Body of pancreas (tissue), 4 donors: ENCODE data around the gene NKD1. TPM values are rescaled to one million over a fixed set of nuclear protein-coding genes. Genes with fewer than 3 reads are reported as not detected.
A peak's percentile ranks its signal among the peaks of the same experiment; 100 is the strongest.

Source experiments
- ATAC-seq: fragments of 150-250 bp; one replicate; pipeline ENCODE4 v1.9.1; 2016
- DNase-seq, 4 donors: peaks; one replicate each; pipeline ENCODE4 v3.0.0-alpha.2; 2019
- H3K27ac ChIP-seq, 4 donors: fragments of 200-600 bp; sonication (generic); 1 replicate in 3 of 4; 2 replicates in 1 of 4; pipeline versions ENCODE4 v1.5.1 to v1.6.1; 2016 to 2019; ENCODE audit warnings: mild to moderate bottlenecking in 1 of 4, mixed read lengths in 1 of 4, moderate library complexity in 1 of 4
- H3K27me3 ChIP-seq, 2 donors: fragments of 200-600 bp; sonication (generic); one replicate each; pipeline ENCODE4 v1.6.0; 2016; ENCODE audit warnings: mild to moderate bottlenecking in 1 of 2
- H3K36me3 ChIP-seq, 2 donors: fragments of 200-600 bp; sonication (generic); replicated peaks in 1 of 2; 2 replicates each; pipeline ENCODE4 v1.5.1; 2016; ENCODE audit warnings: low read depth in 2 of 2; ENCODE audit not compliant: insufficient read depth in 1 of 2
- H3K4me1 ChIP-seq: fragments of 200-600 bp; sonication (generic); one replicate; pipeline ENCODE4 v1.6.0; 2016
- H3K4me3 ChIP-seq, 2 donors: fragments of 200-600 bp; sonication (generic); 1 replicate in 1 of 2; 2 replicates in 1 of 2; pipeline ENCODE4 v1.5.1; 2016 to 2019
- H3K9me3 ChIP-seq, 3 donors: fragments of 200-600 bp; sonication (generic); 1 replicate in 2 of 3; 2 replicates in 1 of 3; pipeline ENCODE4 v1.5.1; 2016
- POLR2A ChIP-seq, 3 donors: fragments of 450-650 bp; IDR thresholded peaks; one replicate each; pipeline ENCODE4 v1.6.1; 2016; ENCODE audit warnings: antibody characterized with exemption in 3 of 3, mild to moderate bottlenecking in 2 of 3
- WGBS, 2 donors: methylation state at CpG; one replicate each; pipeline ENCODE4 v1.1.5; 2017; 5-methylcytosine and 5-hydroxymethylcytosine counted together
- intact Hi-C: fragments of 100-400 bp; cut with DNase I; formaldehyde crosslinking; loops from one replicate; pipeline ENCODE4 v1.15.1; 2023
- total RNA-seq, 2 donors: library from RNA; depleted of rRNA; stranded (reverse); fragments of >200 nt; gene quantifications; one replicate each; pipeline ENCODE4 v1.1.0, GENCODE V29; 2016
- TF ChIP-seq, protein P1 (sequence below), 7 experiments: fragments of 450-650 bp in 4 of 7; fragments of 200-600 bp in 3 of 7; sonication (generic) in 3 of 7; IDR thresholded peaks; one replicate each; pipeline ENCODE4 v1.5.1; 2016 to 2019; ENCODE audit warnings: antibody characterized with exemption in 7 of 7

The NKD1 gene
- total RNA-seq, 2 donors from 2014 or later: 2.0 to 4.9 TPM

- no peaks in the 10 kb centered on the region for H3K36me3 ChIP-seq
- H3K27me3 ChIP-seq: no peaks in the 10 kb centered on the region
- DNase-seq (no peak), ATAC-seq (no peak)
- no peak overlapping the region for H3K4me3 ChIP-seq
- H3K27ac ChIP-seq: peak overlapping the region in 1 of 4 donors; percentile 3
- intact Hi-C loops: no loop called here
- H3K9me3 ChIP-seq: no peaks in the 10 kb centered on the region
- WGBS, 2 donors: 86 to 93% methylated on average over 3 of the region's 3 CpGs
- H3K4me1 ChIP-seq: no peaks in the 10 kb centered on the region
- no peak for TF ChIP-seq POLR2A (IDR thresholded peaks at IDR 0.05)
- TF ChIP-seq, protein P1, sequence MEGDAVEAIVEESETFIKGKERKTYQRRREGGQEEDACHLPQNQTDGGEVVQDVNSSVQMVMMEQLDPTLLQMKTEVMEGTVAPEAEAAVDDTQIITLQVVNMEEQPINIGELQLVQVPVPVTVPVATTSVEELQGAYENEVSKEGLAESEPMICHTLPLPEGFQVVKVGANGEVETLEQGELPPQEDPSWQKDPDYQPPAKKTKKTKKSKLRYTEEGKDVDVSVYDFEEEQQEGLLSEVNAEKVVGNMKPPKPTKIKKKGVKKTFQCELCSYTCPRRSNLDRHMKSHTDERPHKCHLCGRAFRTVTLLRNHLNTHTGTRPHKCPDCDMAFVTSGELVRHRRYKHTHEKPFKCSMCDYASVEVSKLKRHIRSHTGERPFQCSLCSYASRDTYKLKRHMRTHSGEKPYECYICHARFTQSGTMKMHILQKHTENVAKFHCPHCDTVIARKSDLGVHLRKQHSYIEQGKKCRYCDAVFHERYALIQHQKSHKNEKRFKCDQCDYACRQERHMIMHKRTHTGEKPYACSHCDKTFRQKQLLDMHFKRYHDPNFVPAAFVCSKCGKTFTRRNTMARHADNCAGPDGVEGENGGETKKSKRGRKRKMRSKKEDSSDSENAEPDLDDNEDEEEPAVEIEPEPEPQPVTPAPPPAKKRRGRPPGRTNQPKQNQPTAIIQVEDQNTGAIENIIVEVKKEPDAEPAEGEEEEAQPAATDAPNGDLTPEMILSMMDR (IDR thresholded peaks at IDR 0.05): no peak
Observed at GRCh38 chr16:50680556-50680893, 132.3 kb downstream of the NKD1 start.

DNA sequence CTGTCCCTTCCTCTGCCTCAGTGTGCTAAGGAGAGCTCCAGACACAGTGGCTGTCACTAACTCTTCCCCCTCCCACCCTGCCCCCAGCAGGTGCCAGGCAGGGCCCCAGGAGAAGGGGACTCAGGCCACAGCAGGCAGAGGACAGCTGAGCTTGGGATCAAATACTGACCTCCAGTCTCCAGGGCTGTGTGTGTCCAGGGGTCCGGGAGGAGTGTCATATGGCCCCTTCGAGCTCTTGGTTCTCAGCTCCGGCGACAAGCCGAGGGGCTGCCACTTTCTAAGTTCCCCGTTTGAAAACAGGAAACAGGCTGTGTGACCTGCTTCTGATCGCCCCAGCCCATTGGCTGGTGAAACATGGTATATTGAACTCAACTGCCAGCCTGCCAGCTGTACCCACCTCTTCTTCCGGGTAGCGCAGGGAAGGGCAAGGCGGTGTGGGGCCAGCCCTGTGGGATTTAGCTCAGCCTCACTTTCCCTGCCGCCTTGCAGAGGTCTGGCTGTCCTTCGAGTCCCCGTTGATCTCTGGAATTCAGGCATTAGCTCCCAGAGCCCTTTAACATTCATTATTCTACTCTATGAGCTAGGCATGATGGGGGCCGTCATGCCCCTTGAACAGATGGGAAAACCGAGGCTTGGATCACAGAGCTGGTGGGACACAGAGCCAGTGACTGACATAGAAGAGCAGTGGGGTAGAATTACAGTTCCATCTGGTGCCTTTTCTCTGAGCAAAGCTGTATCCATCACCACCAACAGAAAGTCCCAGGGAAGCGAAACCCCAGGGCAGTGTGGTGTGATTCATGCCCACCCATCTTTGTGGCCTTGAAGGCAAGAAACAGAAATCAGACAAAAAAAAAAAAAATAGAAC lies 133.1 kb downstream of the NKD1 start, which contains the start of gene SNX20:
TSS of gene SNX20 (minus strand) at position 292 of the 865 bp plus-strand sequence. CDS start 3,786 bp downstream, outside the sequence.
- TF ChIP-seq, protein P1 (IDR thresholded peaks at IDR 0.05): no peak
- peak in 1 of 3 donors; percentile 13 for TF ChIP-seq POLR2A (IDR thresholded peaks at IDR 0.05)
- no peaks in the 10 kb centered on the region for H3K4me1 ChIP-seq
- peak in 1 of 4 donors; percentile 48 for DNase-seq
- intact Hi-C loops: no loop called here
- no peaks in the 10 kb centered on the region for H3K9me3 ChIP-seq
- no peaks in the 10 kb centered on the region for H3K36me3 ChIP-seq
- no peak within 1 kb of the TSS for H3K4me3 ChIP-seq
- 51 to 67% methylated on average over 7 to 16 of the region's 16 CpGs for WGBS, 2 donors
- H3K27ac ChIP-seq: peak within 1 kb of the TSS in 1 of 4 donors; percentile 3
- H3K27me3 ChIP-seq: no peaks in the 10 kb centered on the region
- ATAC-seq: no peak

DNA sequence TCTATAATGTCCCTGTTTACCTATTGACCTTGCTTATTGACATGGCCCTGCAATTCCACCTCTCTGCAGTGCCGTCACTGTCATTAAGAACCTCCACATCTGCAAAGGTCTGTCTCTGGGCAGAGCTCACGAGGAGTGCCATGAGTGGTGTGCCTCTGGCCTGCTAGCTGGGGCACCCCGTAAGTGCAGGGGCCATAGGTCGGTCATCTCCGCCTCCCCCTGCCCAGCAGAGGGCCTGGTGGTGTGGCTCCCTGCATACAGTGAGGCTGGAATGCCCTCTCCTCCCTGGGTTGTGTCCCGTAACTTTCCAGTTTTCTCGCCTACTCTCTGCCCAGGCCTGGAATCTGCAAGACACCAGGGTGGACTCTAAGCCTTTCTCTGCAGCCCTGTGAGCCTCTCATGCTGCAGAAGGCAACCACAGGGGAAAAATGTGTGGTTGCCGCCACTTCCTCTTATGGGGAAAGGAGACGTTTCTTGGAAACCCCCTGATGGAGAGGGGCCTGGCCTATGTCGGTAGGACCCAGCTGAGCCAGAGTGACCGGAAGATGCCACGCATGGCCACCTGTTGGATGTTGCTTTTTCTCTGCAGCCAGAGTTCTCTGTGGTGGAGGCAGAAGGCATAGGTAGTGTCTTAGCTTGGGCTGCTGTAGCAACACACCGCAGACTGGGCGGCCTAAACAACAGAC lies 135.6 kb downstream of the NKD1 start:
- WGBS, 2 donors: 63 to 82% methylated on average over 9 to 14 of the region's 14 CpGs
- H3K4me1 ChIP-seq: no peaks in the 10 kb centered on the region
- intact Hi-C loops: no loop called here
- DNase-seq (peak in 1 of 4 donors; percentile 44), ATAC-seq (no peak)
- TF ChIP-seq, protein P1 (IDR thresholded peaks at IDR 0.05): no peak
- TF ChIP-seq POLR2A (IDR thresholded peaks at IDR 0.05): no peak
- no peaks in the 10 kb centered on the region for H3K9me3 ChIP-seq
- no peaks in the 10 kb centered on the region for H3K36me3 ChIP-seq
- H3K4me3 ChIP-seq: no peak overlapping the region
- no peak overlapping the region for H3K27ac ChIP-seq
- no peaks in the 10 kb centered on the region for H3K27me3 ChIP-seq

DNA sequence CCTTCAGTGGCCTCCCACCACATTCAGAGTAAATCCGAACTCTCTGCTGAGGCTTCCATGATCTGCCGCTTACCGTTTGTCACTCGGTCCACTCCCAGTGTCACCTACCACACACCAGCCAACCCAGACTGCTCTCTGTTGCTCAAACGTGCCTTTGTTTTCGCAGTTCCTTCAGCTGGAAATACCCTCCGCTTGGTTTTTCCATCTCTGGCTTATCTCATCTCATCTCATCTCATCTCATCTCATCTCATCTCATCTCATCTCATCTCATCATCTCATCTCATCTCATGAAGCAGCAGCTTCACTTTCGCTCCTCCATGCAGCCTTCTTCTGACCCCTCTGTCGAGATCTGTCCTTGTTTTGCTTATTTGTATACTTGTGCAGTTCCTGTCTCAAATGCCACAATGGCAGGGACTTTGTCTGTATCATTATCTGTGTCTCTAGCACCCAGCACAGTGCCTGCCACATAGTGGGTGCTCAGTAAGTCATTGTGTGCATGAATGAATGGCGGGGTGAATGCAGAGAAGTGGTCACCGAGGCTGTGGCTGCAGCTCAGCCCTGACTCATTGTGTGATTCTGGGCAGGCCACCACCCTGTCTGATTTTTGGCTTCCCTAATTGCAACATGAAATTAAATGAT lies 136.7 kb downstream of the NKD1 start:
- H3K9me3 ChIP-seq: no peaks in the 10 kb centered on the region
- H3K27me3 ChIP-seq: no peaks in the 10 kb centered on the region
- no peak for ATAC-seq
- H3K4me3 ChIP-seq: no peak overlapping the region
- peak in 1 of 4 donors; percentile 34 for DNase-seq
- H3K36me3 ChIP-seq: no peaks in the 10 kb centered on the region
- intact Hi-C loops: no loop called here
- peak overlapping the region in 1 of 4 donors; percentile 17 for H3K27ac ChIP-seq
- no peaks in the 10 kb centered on the region for H3K4me1 ChIP-seq
- no peak for TF ChIP-seq POLR2A (IDR thresholded peaks at IDR 0.05)
- TF ChIP-seq, protein P1 (IDR thresholded peaks at IDR 0.05): no peak
- WGBS, 2 donors: 71 to 85% methylated on average over 11 of the region's 11 CpGs
